ENCODE data around the gene HCN2. TPM values are rescaled to one million over a fixed set of nuclear protein-coding genes. Genes with fewer than 3 reads are reported as not detected.

Gene HCN2
- total and polyA plus RNA-seq, 9 of the 15 experiments (the other 6 are each of a cell fraction or from before 2014, with no cell fraction given): 0.29 to 4.2 (median 0.82) TPM; not detected in 2

DNA sequence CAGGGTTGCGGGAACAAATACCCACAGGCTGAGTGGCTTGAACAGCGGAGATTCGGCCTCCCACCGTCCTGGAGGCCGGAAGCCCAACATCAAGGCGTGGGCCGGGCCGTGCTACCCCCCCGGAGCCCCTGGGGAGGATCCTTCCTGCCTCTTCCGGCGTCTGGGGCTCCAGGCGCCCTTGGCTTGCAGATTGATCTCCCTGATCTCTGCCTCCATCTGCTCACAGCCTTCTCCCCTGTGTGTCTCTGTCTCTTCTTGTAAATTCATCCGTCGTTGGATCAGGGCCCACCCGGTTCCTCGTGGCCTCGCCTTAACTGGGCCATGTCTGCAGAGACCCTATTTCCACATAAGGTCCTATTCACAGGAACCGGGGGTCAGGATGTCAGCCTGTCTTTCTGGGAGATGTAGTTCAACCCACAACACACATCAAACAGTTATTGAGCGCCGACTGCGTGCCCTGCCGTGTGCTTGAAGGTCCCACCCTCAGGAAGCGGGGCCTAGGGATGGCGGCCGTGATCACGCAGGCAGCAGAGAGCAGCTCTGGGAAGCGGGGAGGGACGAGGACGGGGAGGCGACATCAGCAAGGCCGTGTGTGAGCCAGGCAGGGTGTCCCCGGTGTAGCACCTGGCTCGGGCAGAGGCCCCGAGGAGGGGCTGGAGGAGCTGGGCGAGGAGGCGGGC, 21.3 kb downstream of the HCN2 start (continued):
- TF ChIP-seq ZC3H8 (IDR thresholded peaks at IDR 0.05) (no peak), NCOA2 (IDR thresholded peaks at IDR 0.05; ENCODE audit: partially characterized antibody in 2 of 2) (no peak), ZBED1 (IDR thresholded peaks at IDR 0.05) (0 out of 2 replicates have a peak, but pooled peaks have one; percentile 45), NFRKB (IDR thresholded peaks at IDR 0.05; ENCODE audit: low read depth) (0 out of 2 replicates have a peak, but pooled peaks have one; percentile 53), DPF2 (IDR thresholded peaks at IDR 0.05) (peak; percentile 66), CC2D1A (IDR thresholded peaks at IDR 0.05) (peak; percentile 21; the same call in 1 of the 2 replicates), MCM7 (IDR thresholded peaks at IDR 0.05) (no peak), MCM5 (IDR thresholded peaks at IDR 0.05; ENCODE audit: low read depth) (no peak), ZNF121 (CRISPR knock-in tag; conservative IDR thresholded peaks at IDR 0.05) (no peak), FOXK2 (conservative IDR thresholded peaks at IDR 0.05 in 1 of 2, IDR thresholded peaks at IDR 0.05 in 1 of 2; ENCODE audit: low read depth in 2 of 2) (no peak), BRD9 (IDR thresholded peaks at IDR 0.05; ENCODE audit: low read depth, partially characterized antibody) (no peak), FOSL1 (tag; conservative IDR thresholded peaks at IDR 0.05) (no peak), CBFB (CRISPR knock-in tag; IDR thresholded peaks at IDR 0.05) (no peak), PTTG1 (tag; IDR thresholded peaks at IDR 0.05; ENCODE audit: low read depth) (no peak), MYBL2 (IDR thresholded peaks at IDR 0.05; ENCODE audit: low read depth) (no peak), MYBL2 (CRISPR knock-in tag; IDR thresholded peaks at IDR 0.05; ENCODE audit: borderline replicate concordance) (no peak), ZNF764 (CRISPR knock-in tag; IDR thresholded peaks at IDR 0.05; ENCODE audit: low read depth) (no peak), GTF2F1 (IDR thresholded peaks at IDR 0.05; ENCODE audit: low read depth, low read length) (no peak), CREB1 (IDR thresholded peaks at IDR 0.05) (0 out of 2 replicates have a peak, but pooled peaks have one; percentile 15), CREB1 (CRISPR knock-in tag; IDR thresholded peaks at IDR 0.05) (no peak), ZKSCAN3 (CRISPR knock-in tag; IDR thresholded peaks at IDR 0.05) (no peak), ZNF253 (CRISPR knock-in tag; conservative IDR thresholded peaks at IDR 0.05) (no peak), ZNF140 (CRISPR knock-in tag; IDR thresholded peaks at IDR 0.05) (no peak), PHTF2 (CRISPR knock-in tag; IDR thresholded peaks at IDR 0.05) (no peak), RBM15 (IDR thresholded peaks at IDR 0.05; ENCODE audit: insufficient read depth, low read length) (no peak)
- TF ChIP-seq, protein P1, sequence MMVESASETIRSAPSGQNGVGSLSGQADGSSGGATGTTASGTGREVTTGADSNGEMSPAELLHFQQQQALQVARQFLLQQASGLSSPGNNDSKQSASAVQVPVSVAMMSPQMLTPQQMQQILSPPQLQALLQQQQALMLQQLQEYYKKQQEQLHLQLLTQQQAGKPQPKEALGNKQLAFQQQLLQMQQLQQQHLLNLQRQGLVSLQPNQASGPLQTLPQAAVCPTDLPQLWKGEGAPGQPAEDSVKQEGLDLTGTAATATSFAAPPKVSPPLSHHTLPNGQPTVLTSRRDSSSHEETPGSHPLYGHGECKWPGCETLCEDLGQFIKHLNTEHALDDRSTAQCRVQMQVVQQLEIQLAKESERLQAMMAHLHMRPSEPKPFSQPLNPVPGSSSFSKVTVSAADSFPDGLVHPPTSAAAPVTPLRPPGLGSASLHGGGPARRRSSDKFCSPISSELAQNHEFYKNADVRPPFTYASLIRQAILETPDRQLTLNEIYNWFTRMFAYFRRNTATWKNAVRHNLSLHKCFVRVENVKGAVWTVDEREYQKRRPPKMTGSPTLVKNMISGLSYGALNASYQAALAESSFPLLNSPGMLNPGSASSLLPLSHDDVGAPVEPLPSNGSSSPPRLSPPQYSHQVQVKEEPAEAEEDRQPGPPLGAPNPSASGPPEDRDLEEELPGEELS (CRISPR knock-in tag; IDR thresholded peaks at IDR 0.05; ENCODE audit: borderline replicate concordance): no peak
